ENCODE results near the gene ZDHHC5. TPM values are rescaled to one million over a fixed set of nuclear protein-coding genes. Genes with fewer than 3 reads are reported as not detected.

Gene ZDHHC5
- total RNA-seq, 8 experiments from 2014 or later: 15.2 to 59.5 (median 31.5) TPM

- no peaks in the 10 kb centered on the region for H3K4me1 ChIP-seq (replicated peaks in 1 of 2)
- in situ Hi-C loops (cut with MboI; ENCODE audit: low pct_unique_long_range_greater_than_20kb in 2 of 9, low sequenced_read_pairs in 9 of 9, unreplicated experiment in 9 of 9): no loop called here
- WGBS, 10 experiments: 40 to 84% (median 67%) methylated on average over 1 to 7 of the region's 7 CpGs; no CpG with 5 or more reads in 2 of the 10 experiments
- no peak overlapping the region for H3K4me3 ChIP-seq
- no peak for ATAC-seq (replicated peaks in 6 of 8)
- H3K27ac ChIP-seq: no peak overlapping the region
Measured at GRCh38 chr11:57728829-57729228, 60.9 kb downstream of the ZDHHC5 start.

- 57 to 100% (median 91%) methylated on average over 1 to 7 of the region's 7 CpGs for WGBS, 10 experiments
- H3K4me3 ChIP-seq: no peak overlapping the region
- in situ Hi-C loops (cut with MboI; ENCODE audit: low pct_unique_long_range_greater_than_20kb in 2 of 9, low sequenced_read_pairs in 9 of 9, unreplicated experiment in 9 of 9): no loop called here
- no peaks in the 10 kb centered on the region for H3K4me1 ChIP-seq (replicated peaks in 1 of 2)
- ATAC-seq (replicated peaks in 6 of 8): no peak
- H3K27ac ChIP-seq: no peak overlapping the region
Measured at GRCh38 chr11:57729479-57729878, 61.6 kb downstream of the ZDHHC5 start.

GRCh38 chr11:57732661-57733060, 64.7 kb downstream of the ZDHHC5 start:
- no peak overlapping the region for H3K4me3 ChIP-seq
- 71 to 100% (median 83%) methylated on average over 1 of the region's 1 CpG; no CpG with 5 or more reads in 5 of the 10 experiments for WGBS, 10 experiments
- no peaks in the 10 kb centered on the region for H3K4me1 ChIP-seq (replicated peaks in 1 of 2)
- in situ Hi-C loops (cut with MboI; ENCODE audit: low pct_unique_long_range_greater_than_20kb in 2 of 9, low sequenced_read_pairs in 9 of 9, unreplicated experiment in 9 of 9): no loop called here
- H3K27ac ChIP-seq: no peak overlapping the region
- no peak for ATAC-seq (replicated peaks in 6 of 8)

- ATAC-seq (replicated peaks in 6 of 8): peak in 3 of 8 experiments; percentile 62 to 95 (median 74)
- Histone ChIP-seq H3K4me3 (no peak overlapping the region), H3K27ac (no peak overlapping the region), H3K4me1 (replicated peaks in 1 of 2) (peaks cover 4 to 5% of the 10 kb centered on the region in 2 donors)
- in situ Hi-C loops (cut with MboI; ENCODE audit: low pct_unique_long_range_greater_than_20kb in 2 of 9, low sequenced_read_pairs in 9 of 9, unreplicated experiment in 9 of 9): no loop called here
- WGBS, 10 experiments: 0 to 100% (median 59%) methylated on average over 1 to 3 of the region's 3 CpGs; no CpG with 5 or more reads in 3 of the 10 experiments
Measured at GRCh38 chr11:57735619-57736298, 67.8 kb downstream of the ZDHHC5 start.

GRCh38 chr11:57741132-57742086, 73.5 kb downstream of the ZDHHC5 start, which contains the start of gene SELENOH:
TSS of gene SELENOH (plus strand) at chr11:57741491. CDS start at chr11:57741596, 105 bp downstream.
- in situ Hi-C loops (cut with MboI; ENCODE audit: low pct_unique_long_range_greater_than_20kb in 2 of 9, low sequenced_read_pairs in 9 of 9, unreplicated experiment in 9 of 9): no loop called here

GRCh38 chr11:57742087-57742452, 74.2 kb downstream of the ZDHHC5 start:
- H3K4me1 ChIP-seq (replicated peaks in 1 of 2): peaks cover 10 to 12% of the 10 kb centered on the region in 2 donors
- no peak for ATAC-seq (replicated peaks in 6 of 8)

More at GRCh38 chr11:57741132-57742086, 73.5 kb downstream of the ZDHHC5 start, which contains the start of gene SELENOH:
- WGBS, 10 experiments: 0 to 10% (median 0%) methylated on average over 1 to 6 of the region's 75 CpGs; no CpG with 5 or more reads in 4 of the 10 experiments
- Histone ChIP-seq H3K27ac (peak within 1 kb of the TSS; percentile 84 to 93), H3K4me1 (replicated peaks in 1 of 2) (peaks cover 10 to 12% of the 10 kb centered on the region in 2 donors), H3K4me3 (peak within 1 kb of the TSS; percentile 60 to 86 (median 64))
- peak; percentile 90 to 98 (median 96) for ATAC-seq (replicated peaks in 6 of 8)

GRCh38 chr11:57744357-57744756, 76.4 kb downstream of the ZDHHC5 start:
- H3K4me1 ChIP-seq (replicated peaks in 1 of 2): peaks cover 10 to 12% of the 10 kb centered on the region in 2 donors
- ATAC-seq (replicated peaks in 6 of 8): no peak
- in situ Hi-C loops (cut with MboI; ENCODE audit: low pct_unique_long_range_greater_than_20kb in 2 of 9, low sequenced_read_pairs in 9 of 9, unreplicated experiment in 9 of 9): no loop called here
- H3K4me3 ChIP-seq: no peak overlapping the region
- WGBS, 10 experiments: 80 to 100% (median 86%) methylated on average over 1 to 2 of the region's 2 CpGs; no CpG with 5 or more reads in 5 of the 10 experiments
- H3K27ac ChIP-seq: no peak overlapping the region

More at GRCh38 chr11:57742087-57742452, 74.2 kb downstream of the ZDHHC5 start:
- WGBS, 10 experiments: 0 to 13% (median 0%) methylated on average over 2 to 4 of the region's 10 CpGs; no CpG with 5 or more reads in 2 of the 10 experiments
- Histone ChIP-seq H3K27ac (peak overlapping the region; percentile 84 to 93), H3K4me3 (peak overlapping the region; percentile 60 to 86 (median 64))
- in situ Hi-C loops (cut with MboI; ENCODE audit: low pct_unique_long_range_greater_than_20kb in 2 of 9, low sequenced_read_pairs in 9 of 9, unreplicated experiment in 9 of 9): no loop called here

GRCh38 chr11:57745206-57745605, 77.3 kb downstream of the ZDHHC5 start:
- Histone ChIP-seq H3K27ac (no peak overlapping the region), H3K4me3 (no peak overlapping the region), H3K4me1 (replicated peaks in 1 of 2) (peaks cover 10 to 12% of the 10 kb centered on the region in 2 donors)
- WGBS, 10 experiments: 94 to 100% (median 94%) methylated on average over 2 to 3 of the region's 5 CpGs; no CpG with 5 or more reads in 7 of the 10 experiments
- in situ Hi-C loops (cut with MboI; ENCODE audit: low pct_unique_long_range_greater_than_20kb in 2 of 9, low sequenced_read_pairs in 9 of 9, unreplicated experiment in 9 of 9): no loop called here
- no peak for ATAC-seq (replicated peaks in 6 of 8)

- H3K4me3 ChIP-seq: no peak overlapping the region
- ATAC-seq (replicated peaks in 6 of 8): no peak
- in situ Hi-C loops (cut with MboI; ENCODE audit: low pct_unique_long_range_greater_than_20kb in 2 of 9, low sequenced_read_pairs in 9 of 9, unreplicated experiment in 9 of 9): no loop called here
- H3K4me1 ChIP-seq (replicated peaks in 1 of 2): peaks cover 6 to 7% of the 10 kb centered on the region in 2 donors
- no peak overlapping the region for H3K27ac ChIP-seq
- 100% methylated on average over 1 of the region's 1 CpG; no CpG with 5 or more reads in 9 of the 10 experiments for WGBS, 10 experiments
Measured at GRCh38 chr11:57746920-57747319, 79.0 kb downstream of the ZDHHC5 start.

Other genes with a start within 250 kb of the ZDHHC5 start
- 10 to 100 TPM in 2 of 8 experiments, 1 to 10 TPM in 4, under 1 TPM in 2; 0.43 to 25.8 (median 3.0) TPM for gene SLC43A3, start 241.0 kb upstream of the ZDHHC5 start, total RNA-seq
- 10 to 100 TPM in 1 of 8 experiments, 1 to 10 TPM in 6, under 1 TPM in 1; 0.25 to 11.6 (median 5.8) TPM for gene RTN4RL2, start 207.6 kb upstream of the ZDHHC5 start, total RNA-seq
- gene SLC43A1, start 152.4 kb upstream of the ZDHHC5 start, total RNA-seq: 10 to 100 TPM in 2 of 8 experiments, 1 to 10 TPM in 4, under 1 TPM in 2; 0.32 to 13.7 (median 2.1) TPM
- 10 to 100 TPM; 28.3 to 86.7 (median 58.9) TPM for gene TIMM10, start 137.4 kb upstream of the ZDHHC5 start, total RNA-seq
- gene SMTNL1, start 130.5 kb upstream of the ZDHHC5 start, total RNA-seq: under 1 TPM in 7 of 8 experiments, not detected in 1; 0.25 to 0.60 (median 0.42) TPM
- gene UBE2L6, start 100.4 kb upstream of the ZDHHC5 start, total RNA-seq: 100 to 1,000 TPM in 2 of 8 experiments, 10 to 100 TPM in 6; 22.6 to 177 (median 52.5) TPM
- 10 to 100 TPM in 4 of 8 experiments, 1 to 10 TPM in 4; 1.7 to 35.1 (median 9.9) TPM for gene SERPING1, start 70.4 kb upstream of the ZDHHC5 start, total RNA-seq
- 10 to 100 TPM in 4 of 8 experiments, 1 to 10 TPM in 4; 3.7 to 13.1 (median 8.8) TPM for gene YPEL4, start 18.2 kb upstream of the ZDHHC5 start, total RNA-seq
- gene CLP1, start 10.4 kb upstream of the ZDHHC5 start, total RNA-seq: 10 to 100 TPM in 7 of 8 experiments, 1 to 10 TPM in 1; 9.9 to 19.0 (median 12.9) TPM
- 10 to 100 TPM; 16.3 to 35.2 (median 29.2) TPM for gene MED19, start 44.1 kb downstream of the ZDHHC5 start, total RNA-seq
- gene TMX2, start 44.5 kb downstream of the ZDHHC5 start, total RNA-seq: 100 to 1,000 TPM in 4 of 8 experiments, 10 to 100 TPM in 4; 70.0 to 149 (median 105) TPM
- gene SELENOH, start 73.4 kb downstream of the ZDHHC5 start, total RNA-seq: 100 to 1,000 TPM; 113 to 203 (median 149) TPM
- 1 to 10 TPM in 5 of 8 experiments, under 1 TPM in 3; 0.46 to 6.1 (median 1.1) TPM for gene BTBD18, start 83.7 kb downstream of the ZDHHC5 start, total RNA-seq
- 100 to 1,000 TPM in 2 of 8 experiments, 10 to 100 TPM in 6; 59.5 to 166 (median 86.1) TPM for gene CTNND1, start 93.7 kb downstream of the ZDHHC5 start, total RNA-seq

All from motor neuron (in vitro differentiated cells).